Measurements from ENCODE around the gene BRK1. TPM values are rescaled to one million over a fixed set of nuclear protein-coding genes. Genes with fewer than 3 reads are reported as not detected.
A peak's percentile ranks its signal among the peaks of the same experiment; 100 is the strongest.

The BRK1 gene
- total RNA-seq, 1 experiment from 2014 or later, result 123 TPM

DNA sequence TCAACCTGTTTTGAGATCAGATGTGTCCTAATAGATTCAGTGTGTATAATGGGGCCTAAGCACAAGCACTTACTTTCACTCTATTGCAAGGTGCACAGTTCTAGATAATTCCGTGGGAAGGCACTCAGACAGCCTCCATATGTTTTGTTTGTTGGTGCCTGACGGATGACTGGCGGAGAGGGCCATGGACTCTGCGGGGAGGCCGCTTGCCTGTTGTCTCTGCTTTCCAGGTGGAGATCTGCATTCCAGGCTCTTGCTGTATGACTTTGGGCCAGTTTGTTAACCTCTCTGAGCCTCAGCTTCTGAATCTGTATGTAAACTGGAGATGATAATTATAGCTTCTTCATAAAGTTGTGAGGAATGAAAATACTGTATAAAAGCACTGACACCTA, 50.7 kb downstream of the BRK1 start:
- no peak overlapping the region for H3K27ac ChIP-seq (ENCODE audit: low read depth, low read length, poor library complexity, severe bottlenecking)
- ChIA-PET POLR2A (ENCODE audit: low non-redundant PET) (no interaction called here), CTCF (no interaction called here)
- H3K36me3 ChIP-seq (ENCODE audit: insufficient read depth, low read length, poor library complexity, severe bottlenecking), result no peaks in the 10 kb centered on the region
- intact Hi-C loops (cut with micrococcal nuclease; ENCODE audit: unreplicated experiment), result no loop called here
- no peaks in the 10 kb centered on the region for H3K4me1 ChIP-seq (ENCODE audit: insufficient read depth, low read length, poor library complexity, severe bottlenecking)
- no peaks in the 10 kb centered on the region for H3K27me3 ChIP-seq (replicated peaks; ENCODE audit: insufficient read depth, low read depth, low read length, poor library complexity)
- no peak overlapping the region for H3K4me3 ChIP-seq (ENCODE audit: low read depth, low read length, poor library complexity, severe bottlenecking)
- TF ChIP-seq, protein P1, sequence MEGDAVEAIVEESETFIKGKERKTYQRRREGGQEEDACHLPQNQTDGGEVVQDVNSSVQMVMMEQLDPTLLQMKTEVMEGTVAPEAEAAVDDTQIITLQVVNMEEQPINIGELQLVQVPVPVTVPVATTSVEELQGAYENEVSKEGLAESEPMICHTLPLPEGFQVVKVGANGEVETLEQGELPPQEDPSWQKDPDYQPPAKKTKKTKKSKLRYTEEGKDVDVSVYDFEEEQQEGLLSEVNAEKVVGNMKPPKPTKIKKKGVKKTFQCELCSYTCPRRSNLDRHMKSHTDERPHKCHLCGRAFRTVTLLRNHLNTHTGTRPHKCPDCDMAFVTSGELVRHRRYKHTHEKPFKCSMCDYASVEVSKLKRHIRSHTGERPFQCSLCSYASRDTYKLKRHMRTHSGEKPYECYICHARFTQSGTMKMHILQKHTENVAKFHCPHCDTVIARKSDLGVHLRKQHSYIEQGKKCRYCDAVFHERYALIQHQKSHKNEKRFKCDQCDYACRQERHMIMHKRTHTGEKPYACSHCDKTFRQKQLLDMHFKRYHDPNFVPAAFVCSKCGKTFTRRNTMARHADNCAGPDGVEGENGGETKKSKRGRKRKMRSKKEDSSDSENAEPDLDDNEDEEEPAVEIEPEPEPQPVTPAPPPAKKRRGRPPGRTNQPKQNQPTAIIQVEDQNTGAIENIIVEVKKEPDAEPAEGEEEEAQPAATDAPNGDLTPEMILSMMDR (conservative IDR thresholded peaks at IDR 0.05; ENCODE audit: low read depth, low read length), result no peak
- no peak for TF ChIP-seq EZH2 (IDR thresholded peaks at IDR 0.05; ENCODE audit: borderline replicate concordance, low read depth, low read length, poor library complexity, severe bottlenecking)
- no TSS peak for BruUV-seq (replicated peaks)
- no peak for DNase-seq (ENCODE audit: low spot score)
- H3K9me3 ChIP-seq (ENCODE audit: low read depth, low read length, poor library complexity, severe bottlenecking), result no peaks in the 10 kb centered on the region

DNA sequence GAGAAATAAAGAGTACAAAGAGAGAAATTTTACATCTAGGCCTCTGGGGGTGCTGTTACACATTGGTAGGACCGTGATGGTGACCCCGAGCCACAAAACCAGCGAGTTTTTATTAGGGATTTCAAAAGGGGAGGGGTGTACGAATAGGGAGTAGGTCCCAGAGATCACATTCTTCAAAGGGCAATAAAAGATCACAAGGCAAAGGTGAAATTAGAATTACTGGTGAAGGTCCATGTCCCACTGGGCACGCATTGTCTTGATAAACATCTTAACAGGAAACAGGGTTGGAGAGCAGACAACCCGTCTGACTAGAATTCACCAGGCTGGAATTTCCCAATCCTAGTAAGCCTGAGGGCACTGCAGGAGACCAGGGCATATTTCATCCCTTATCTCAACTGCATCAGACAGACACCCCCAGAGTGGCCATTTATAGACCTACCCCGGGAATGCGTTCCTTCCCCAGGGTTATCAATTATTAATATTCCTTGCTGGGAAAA, 53.6 kb downstream of the BRK1 start:
- no peaks in the 10 kb centered on the region for H3K27me3 ChIP-seq (replicated peaks; ENCODE audit: insufficient read depth, low read depth, low read length, poor library complexity)
- BruUV-seq (replicated peaks), result no TSS peak
- no peaks in the 10 kb centered on the region for H3K4me1 ChIP-seq (ENCODE audit: insufficient read depth, low read length, poor library complexity, severe bottlenecking)
- H3K4me3 ChIP-seq (ENCODE audit: low read depth, low read length, poor library complexity, severe bottlenecking), result no peak overlapping the region
- ChIA-PET POLR2A (ENCODE audit: low non-redundant PET) (no interaction called here), CTCF (no interaction called here)
- TF ChIP-seq, protein P1 (conservative IDR thresholded peaks at IDR 0.05; ENCODE audit: low read depth, low read length), result peak; percentile 33; the same call in 1 of the 2 replicates
- TF ChIP-seq EZH2 (IDR thresholded peaks at IDR 0.05; ENCODE audit: borderline replicate concordance, low read depth, low read length, poor library complexity, severe bottlenecking), result no peak
- intact Hi-C loops (cut with micrococcal nuclease; ENCODE audit: unreplicated experiment), result no loop called here
- no peak overlapping the region for H3K27ac ChIP-seq (ENCODE audit: low read depth, low read length, poor library complexity, severe bottlenecking)
- H3K36me3 ChIP-seq (ENCODE audit: insufficient read depth, low read length, poor library complexity, severe bottlenecking), result no peaks in the 10 kb centered on the region
- no peak for DNase-seq (ENCODE audit: low spot score)
- H3K9me3 ChIP-seq (ENCODE audit: low read depth, low read length, poor library complexity, severe bottlenecking), result no peaks in the 10 kb centered on the region

DNA sequence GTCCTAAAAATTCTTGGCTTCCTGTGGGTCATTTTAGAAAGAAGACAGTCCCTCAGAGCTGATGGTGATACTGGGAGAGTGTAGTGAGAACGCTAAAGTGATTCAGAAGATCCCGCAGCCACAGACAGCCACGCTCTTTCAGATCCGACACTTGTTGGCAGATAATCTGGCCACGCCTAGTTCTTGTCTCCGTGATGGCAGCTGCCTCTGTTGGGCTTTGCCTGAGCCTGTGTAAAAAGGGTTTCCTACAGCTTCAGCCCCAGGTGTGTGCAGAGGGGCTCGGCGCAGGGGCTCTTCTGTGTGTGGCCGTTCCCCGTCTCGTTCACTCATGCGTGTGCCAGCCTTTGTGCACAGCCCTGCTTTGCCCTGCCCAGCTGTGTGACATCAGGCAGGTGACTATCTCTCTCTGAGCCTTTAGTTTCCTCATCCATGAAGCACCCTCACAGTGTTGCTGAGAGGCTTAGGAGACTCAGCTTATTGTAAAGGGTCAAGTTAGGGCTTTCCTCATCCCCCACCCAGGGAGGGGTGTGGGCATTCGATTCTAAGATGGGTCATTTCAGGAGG, 55.5 kb downstream of the BRK1 start:
- intact Hi-C loops (cut with micrococcal nuclease; ENCODE audit: unreplicated experiment), result no loop called here
- Histone ChIP-seq H3K9me3 (ENCODE audit: low read depth, low read length, poor library complexity, severe bottlenecking) (no peaks in the 10 kb centered on the region), H3K4me3 (ENCODE audit: low read depth, low read length, poor library complexity, severe bottlenecking) (no peak overlapping the region), H3K4me1 (ENCODE audit: insufficient read depth, low read length, poor library complexity, severe bottlenecking) (no peaks in the 10 kb centered on the region), H3K36me3 (ENCODE audit: insufficient read depth, low read length, poor library complexity, severe bottlenecking) (no peaks in the 10 kb centered on the region), H3K27me3 (replicated peaks; ENCODE audit: insufficient read depth, low read depth, low read length, poor library complexity) (no peaks in the 10 kb centered on the region), H3K27ac (ENCODE audit: low read depth, low read length, poor library complexity, severe bottlenecking) (no peak overlapping the region)
- DNase-seq (ENCODE audit: low spot score), result no peak
- CTCF ChIA-PET, result no interaction called here
- TF ChIP-seq, protein P1 (conservative IDR thresholded peaks at IDR 0.05; ENCODE audit: low read depth, low read length), result no peak
- TF ChIP-seq EZH2 (IDR thresholded peaks at IDR 0.05; ENCODE audit: borderline replicate concordance, low read depth, low read length, poor library complexity, severe bottlenecking), result no peak
- POLR2A ChIA-PET (ENCODE audit: low non-redundant PET), result no interaction called here
- no TSS peak for BruUV-seq (replicated peaks)
